GM12865 (cell line): ENCODE data around the gene XDH.

ENCODE experiments used
- DNase-seq: peaks from one replicate; pipeline ENCODE4 v3.0.0; 2010; ENCODE audit warnings: low read depth
- H3K4me3 ChIP-seq: 2 replicates; pipeline ENCODE4 v1.5.1; 2011; ENCODE audit warnings: mild to moderate bottlenecking, low read depth, low read length, control low read depth
- TF ChIP-seq, protein P1 (sequence below): IDR thresholded peaks from 2 replicates; pipeline ENCODE4 v1.5.1; 2011; ENCODE audit warnings: low read length, control low read depth, low read depth, inconsistent platforms; ENCODE audit not compliant: insufficient read depth; ENCODE audit errors: missing control alignments

XDH gene

DNA sequence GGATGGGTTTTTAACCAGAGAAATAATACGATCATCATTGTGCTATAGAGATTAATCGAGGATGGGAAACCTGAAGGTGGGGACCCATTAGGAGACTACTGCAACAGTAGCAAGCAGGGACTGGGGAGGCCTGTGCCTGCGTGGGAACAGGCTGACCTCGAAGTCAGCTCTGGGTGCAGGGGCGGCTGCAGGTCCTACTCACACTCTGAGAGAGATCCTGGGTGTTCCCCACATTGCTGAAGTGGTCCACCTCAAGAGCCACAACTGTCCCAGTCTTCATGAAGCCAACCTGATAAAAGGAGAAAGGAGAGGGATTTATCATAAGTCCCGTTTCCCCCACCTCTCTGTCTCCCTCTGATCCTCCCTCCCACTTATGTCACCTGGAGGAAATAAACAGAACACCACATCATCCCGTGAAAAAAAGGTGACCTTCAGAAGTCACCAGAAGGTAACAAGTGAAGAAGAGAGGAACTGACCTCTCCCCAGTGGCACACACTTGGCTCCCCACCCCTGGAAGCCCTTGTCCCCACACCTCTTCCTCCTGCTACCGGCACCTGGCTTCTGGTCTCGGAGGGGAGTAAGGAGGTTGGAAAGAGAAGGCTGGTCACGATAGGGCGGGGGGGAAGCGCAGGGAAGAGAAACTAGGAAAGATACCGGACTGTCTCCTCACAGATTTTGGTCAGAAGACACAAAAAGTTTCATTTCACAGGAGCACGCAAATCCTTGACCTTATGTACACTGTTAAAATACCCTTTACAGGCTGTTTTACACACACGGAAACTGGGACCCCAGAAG lies 50.4 kb downstream of the XDH start:
- TF ChIP-seq, protein P1, sequence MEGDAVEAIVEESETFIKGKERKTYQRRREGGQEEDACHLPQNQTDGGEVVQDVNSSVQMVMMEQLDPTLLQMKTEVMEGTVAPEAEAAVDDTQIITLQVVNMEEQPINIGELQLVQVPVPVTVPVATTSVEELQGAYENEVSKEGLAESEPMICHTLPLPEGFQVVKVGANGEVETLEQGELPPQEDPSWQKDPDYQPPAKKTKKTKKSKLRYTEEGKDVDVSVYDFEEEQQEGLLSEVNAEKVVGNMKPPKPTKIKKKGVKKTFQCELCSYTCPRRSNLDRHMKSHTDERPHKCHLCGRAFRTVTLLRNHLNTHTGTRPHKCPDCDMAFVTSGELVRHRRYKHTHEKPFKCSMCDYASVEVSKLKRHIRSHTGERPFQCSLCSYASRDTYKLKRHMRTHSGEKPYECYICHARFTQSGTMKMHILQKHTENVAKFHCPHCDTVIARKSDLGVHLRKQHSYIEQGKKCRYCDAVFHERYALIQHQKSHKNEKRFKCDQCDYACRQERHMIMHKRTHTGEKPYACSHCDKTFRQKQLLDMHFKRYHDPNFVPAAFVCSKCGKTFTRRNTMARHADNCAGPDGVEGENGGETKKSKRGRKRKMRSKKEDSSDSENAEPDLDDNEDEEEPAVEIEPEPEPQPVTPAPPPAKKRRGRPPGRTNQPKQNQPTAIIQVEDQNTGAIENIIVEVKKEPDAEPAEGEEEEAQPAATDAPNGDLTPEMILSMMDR = no peak
- no peak for DNase-seq
- no peak overlapping the region for H3K4me3 ChIP-seq

DNA sequence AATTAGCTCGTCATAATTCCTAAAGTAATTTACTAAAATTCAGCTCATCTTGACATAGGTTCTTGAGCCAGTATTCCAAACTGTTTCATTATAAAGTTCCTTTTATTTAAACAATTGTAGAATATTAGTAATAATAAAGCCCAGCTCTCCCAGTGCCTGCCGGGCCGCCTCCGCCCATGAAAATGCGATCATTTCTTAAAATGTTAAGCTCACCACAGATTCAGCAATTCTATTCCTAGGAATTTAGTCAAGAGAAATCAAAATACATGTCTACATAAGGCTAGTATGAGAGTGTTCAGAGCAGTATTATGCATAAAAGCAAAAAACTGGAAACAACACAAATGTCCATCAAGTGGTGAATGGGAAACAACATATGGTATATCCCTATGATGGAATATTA lies 52.0 kb downstream of the XDH start:
- TF ChIP-seq, protein P1 = no peak
- no peak for DNase-seq
- H3K4me3 ChIP-seq = no peak overlapping the region

GRCh38 chr2:31359229-31359628 lies 55.3 kb downstream of the XDH start:
- no peak for DNase-seq
- TF ChIP-seq, protein P1 = no peak
- H3K4me3 ChIP-seq = no peak overlapping the region

GRCh38 chr2:31354837-31355236 lies 59.7 kb downstream of the XDH start:
- no peak overlapping the region for H3K4me3 ChIP-seq
- TF ChIP-seq, protein P1 = peak; percentile 32
- DNase-seq = peak; percentile 5

DNA sequence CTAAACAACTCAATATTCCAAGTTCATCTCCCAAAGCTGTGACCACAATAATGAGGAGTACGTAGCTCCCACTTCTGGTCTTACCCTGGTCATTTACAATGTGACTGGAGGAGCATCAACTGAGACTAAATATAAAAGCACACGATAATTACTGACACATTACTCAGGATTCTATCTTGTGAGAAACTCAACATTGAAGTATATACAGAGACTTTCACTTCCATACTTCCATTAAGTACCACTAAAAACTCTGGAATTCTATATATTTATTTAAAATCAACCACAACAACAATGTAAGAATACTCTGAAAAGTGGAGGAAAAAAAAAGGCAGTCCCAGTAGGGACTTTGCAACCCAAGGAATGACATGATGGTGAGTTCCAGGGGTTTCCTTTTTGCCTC lies 61.4 kb downstream of the XDH start:
- H3K4me3 ChIP-seq = no peak overlapping the region
- no peak for DNase-seq
- TF ChIP-seq, protein P1 = no peak

DNA sequence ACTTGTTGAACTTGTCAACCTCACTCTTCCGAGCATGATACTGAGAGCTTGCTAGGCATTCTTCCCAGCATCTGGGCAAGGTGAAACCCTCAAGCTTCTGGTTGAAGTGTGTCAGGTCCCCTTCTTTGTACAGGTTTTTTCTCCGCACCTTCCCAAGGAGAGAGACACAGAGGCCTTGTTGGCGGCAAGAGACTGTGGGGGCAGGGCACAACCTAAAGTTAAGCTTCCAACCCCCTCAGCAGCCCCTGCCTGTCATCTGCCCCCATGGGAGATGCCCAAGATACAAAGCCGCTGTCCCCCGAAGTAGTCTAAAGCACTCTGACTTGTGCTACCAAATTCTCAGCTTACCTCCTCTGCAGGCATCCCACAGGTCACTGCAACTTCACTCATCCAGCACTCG lies 64.9 kb downstream of the XDH start:
- no peak overlapping the region for H3K4me3 ChIP-seq
- TF ChIP-seq, protein P1 = no peak
- no peak for DNase-seq

DNA sequence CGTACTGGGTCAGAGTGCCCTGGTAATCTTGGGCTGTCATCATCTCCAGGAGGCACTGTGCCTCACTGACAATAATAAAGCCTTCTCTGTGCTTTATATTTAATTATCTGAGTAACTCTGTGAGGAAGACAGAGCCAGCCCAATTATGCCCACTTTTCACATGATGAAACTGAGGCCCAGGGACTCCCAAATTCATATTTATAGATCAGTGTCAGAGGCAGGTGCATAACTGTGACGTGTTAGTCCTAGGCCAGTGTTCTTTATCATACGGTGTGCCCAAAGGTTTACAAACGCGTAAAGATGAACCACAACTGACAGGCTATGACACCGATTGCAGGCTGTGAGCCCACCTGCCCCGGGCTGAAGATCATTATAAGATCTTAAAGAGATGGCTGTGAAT lies 65.4 kb downstream of the XDH start:
- DNase-seq = no peak
- no peak overlapping the region for H3K4me3 ChIP-seq
- TF ChIP-seq, protein P1 = no peak
